Fibroblast of lung (primary cell): ENCODE measurements around the gene JMJD4.

ENCODE experiments used
- CTCF ChIP-seq, 2 donors: IDR thresholded peaks in 1 of 2; conservative IDR thresholded peaks in 1 of 2; 1 replicate in 1 of 2; 2 replicates in 1 of 2; pipeline ENCODE4 v1.5.1; 2011 to 2012; ENCODE audit warnings: low read length in 2 of 2, control low read depth in 1 of 2, inconsistent platforms in 1 of 2, low read depth in 1 of 2, mild to moderate bottlenecking in 1 of 2
- EZH2 ChIP-seq: IDR thresholded peaks from 2 replicates; pipeline ENCODE4 v1.5.1; 2012; ENCODE audit warnings: low read length, control low read depth, mild to moderate bottlenecking; ENCODE audit errors: missing control alignments

GRCh38 chr1:227712648-227713047, 22.5 kb downstream of the JMJD4 start:
- TF ChIP-seq CTCF (conservative IDR thresholded peaks at IDR 0.05 in 1 of 2, IDR thresholded peaks at IDR 0.05 in 1 of 2; ENCODE audit: low read depth in 1 of 2, low read length in 2 of 2): no peak
- TF ChIP-seq EZH2: no peak
